IMR-90 (cell line): ENCODE data around the gene GRID1. TPM values are rescaled to one million over a fixed set of nuclear protein-coding genes. Genes with fewer than 3 reads are reported as not detected.

Experiments
- ATAC-seq: fragments of 200-7000 bp; cut with Tn5 transposase; 2 replicates; pipeline ENCODE4 v1.9.1; 2020; ENCODE audit warnings: low read depth, mild to moderate bottlenecking, moderate library complexity
- BruUV-seq: library from RNA; stranded (reverse); fragments of 400-500 nt; replicated peaks from 2 replicates; lab custom pipeline; 2021; lab: Mats Ljungman, UMichigan
- CTCF ChIA-PET: fragments of 300-600 bp; formaldehyde crosslinking; extraction: SDS; loops from one replicate; lab custom pipeline; 2021; ENCODE audit warnings: antibody characterized with exemption; lab: Yijun Ruan, JAX
- POLR2A ChIA-PET: fragments of 300-600 bp; sonication (Branson Sonifier 250); formaldehyde crosslinking; loops from one replicate; lab custom pipeline; 2022; ENCODE audit warnings: antibody characterized with exemption; ENCODE audit not compliant: unreplicated experiment; lab: Charles Lee
- DNase-seq: peaks from one replicate; pipeline ENCODE4 v3.0.0; 2013
- H2AFZ ChIP-seq: replicated peaks from 2 replicates; pipeline ENCODE3; 2013; ENCODE audit warnings: low read length, mild to moderate bottlenecking; ENCODE audit not compliant: poor library complexity
- H2AK5ac ChIP-seq: 2 replicates; pipeline ENCODE4 v1.6.1; 2013; ENCODE audit warnings: low read depth, low read length, inconsistent platforms
- H2AK9ac ChIP-seq: replicated peaks from 2 replicates; pipeline ENCODE3; 2013; ENCODE audit warnings: mild to moderate bottlenecking, low read depth, low read length, moderate library complexity; ENCODE audit not compliant: poor library complexity
- H2BK120ac ChIP-seq: 2 replicates; pipeline ENCODE4 v1.6.1; 2013; ENCODE audit warnings: low read depth, low read length, inconsistent platforms
- H2BK15ac ChIP-seq: 3 replicates; pipeline ENCODE4 v1.6.1; 2013; ENCODE audit warnings: low read depth, low read length, inconsistent platforms
- H2BK20ac ChIP-seq: 2 replicates; pipeline ENCODE4 v1.6.1; 2013; ENCODE audit warnings: low read depth, mild to moderate bottlenecking, inconsistent platforms, low read length, moderate library complexity
- H2BK5ac ChIP-seq: 2 replicates; pipeline ENCODE4 v1.6.1; 2013; ENCODE audit warnings: mild to moderate bottlenecking, low read depth, low read length, inconsistent platforms; ENCODE audit not compliant: poor library complexity, severe bottlenecking
- H3K14ac ChIP-seq: replicated peaks from 2 replicates; pipeline ENCODE4 v1.6.1; 2013; ENCODE audit warnings: low read depth, low read length, inconsistent platforms
- H3K18ac ChIP-seq: 2 replicates; pipeline ENCODE4 v1.6.1; 2013; ENCODE audit warnings: low read depth, low read length, control low read depth
- H3K23ac ChIP-seq: 2 replicates; pipeline ENCODE4 v1.6.1; 2013; ENCODE audit warnings: low read depth, low read length, inconsistent platforms
- H3K27ac ChIP-seq: 2 replicates; pipeline ENCODE4 v1.5.1; 2013; ENCODE audit warnings: mild to moderate bottlenecking, control low read depth, low read length; ENCODE audit not compliant: insufficient read depth
- H3K27me3 ChIP-seq: 2 replicates; pipeline ENCODE4 v1.6.1; 2013; ENCODE audit warnings: low read length; ENCODE audit not compliant: control insufficient read depth, insufficient read depth
- H3K36me3 ChIP-seq: 2 replicates; pipeline ENCODE4 v1.6.1; 2013; ENCODE audit warnings: low read length, mixed read lengths; ENCODE audit not compliant: control insufficient read depth, insufficient read depth
- H3K4ac ChIP-seq: 2 replicates; pipeline ENCODE4 v1.6.1; 2013; ENCODE audit warnings: low read depth, low read length, inconsistent platforms
- H3K4me1 ChIP-seq: 2 replicates; pipeline ENCODE4 v1.6.1; 2013; ENCODE audit warnings: low read length, mixed read lengths; ENCODE audit not compliant: control insufficient read depth, insufficient read depth
- H3K4me2 ChIP-seq: 2 replicates; pipeline ENCODE4 v1.6.1; 2013; ENCODE audit warnings: low read depth, mild to moderate bottlenecking, control low read depth, low read length, moderate library complexity
- H3K4me3 ChIP-seq: 2 replicates; pipeline ENCODE4 v1.5.1; 2013; ENCODE audit warnings: low read depth, mild to moderate bottlenecking, control low read depth, low read length, moderate library complexity; ENCODE audit not compliant: insufficient read depth
- H3K56ac ChIP-seq: 2 replicates; pipeline ENCODE4 v1.6.1; 2013; ENCODE audit warnings: low read length, inconsistent platforms; ENCODE audit not compliant: insufficient read depth; ENCODE audit errors: extremely low read depth
- H3K79me1 ChIP-seq, 2 experiments: 2 replicates each; pipeline ENCODE4 v1.6.1; 2013; ENCODE audit warnings: low read length in 2 of 2, inconsistent platforms in 1 of 2, low read depth in 1 of 2
- H3K9ac ChIP-seq: 2 replicates; pipeline ENCODE4 v1.6.1; 2013; ENCODE audit warnings: low read depth, low read length, control low read depth
- H3K9me1 ChIP-seq: 2 replicates; pipeline ENCODE4 v1.6.1; 2013; ENCODE audit warnings: low read length, inconsistent platforms; ENCODE audit not compliant: insufficient read depth
- H3K9me3 ChIP-seq: 2 replicates; pipeline ENCODE4 v1.6.1; 2013; ENCODE audit warnings: low read length; ENCODE audit not compliant: control insufficient read depth, insufficient read depth
- H4K20me1 ChIP-seq: 2 replicates; pipeline ENCODE4 v1.6.1; 2013; ENCODE audit warnings: low read length, inconsistent platforms; ENCODE audit not compliant: insufficient read depth
- H4K5ac ChIP-seq: 2 replicates; pipeline ENCODE4 v1.6.1; 2013; ENCODE audit warnings: mild to moderate bottlenecking, low read depth, low read length, control low read depth
- H4K8ac ChIP-seq, 2 experiments: 2 replicates each; pipeline ENCODE4 v1.6.1; 2013; ENCODE audit warnings: low read depth in 2 of 2, low read length in 2 of 2, control low read depth in 1 of 2, inconsistent platforms in 1 of 2
- H4K91ac ChIP-seq: 2 replicates; pipeline ENCODE4 v1.6.1; 2013; ENCODE audit warnings: low read depth, low read length, inconsistent platforms; ENCODE audit not compliant: insufficient read depth
- CEBPB ChIP-seq: IDR thresholded peaks from 2 replicates; pipeline ENCODE4 v1.6.1; 2012; ENCODE audit warnings: low read depth, low read length, improper control_type of control experiment
- ELK1 ChIP-seq: fragments of 150-350 bp; IDR thresholded peaks from 2 replicates; pipeline ENCODE4 v1.6.1; 2016; ENCODE audit warnings: low read depth, mild to moderate bottlenecking, low read length, moderate library complexity, borderline replicate concordance
- MAFK ChIP-seq: IDR thresholded peaks from 2 replicates; pipeline ENCODE4 v1.6.1; 2012; ENCODE audit warnings: low read depth, low read length, improper control_type of control experiment
- POLR2A ChIP-seq: IDR thresholded peaks from 2 replicates; pipeline ENCODE4 v1.6.1; 2012; ENCODE audit warnings: mild to moderate bottlenecking, low read depth, low read length
- RAD21 ChIP-seq: IDR thresholded peaks from 2 replicates; pipeline ENCODE4 v1.6.1; 2012; ENCODE audit warnings: low read length, improper control_type of control experiment
- RCOR1 ChIP-seq: IDR thresholded peaks from 2 replicates; pipeline ENCODE4 v1.6.1; 2012; ENCODE audit warnings: mild to moderate bottlenecking, low read length, improper control_type of control experiment; ENCODE audit not compliant: insufficient replicate concordance
- WGBS, 2 experiments: methylation state at CpG; one replicate each; pipeline versions ENCODE4 v1.1.5 to v1.1.7; 2013; ENCODE audit warnings: missing lambda C conversion rate in 2 of 2; ENCODE audit not compliant: insufficient read length in 1 of 2; ENCODE audit errors: extremely low coverage in 2 of 2; 5-methylcytosine and 5-hydroxymethylcytosine counted together
- dilution Hi-C: fragments of 300-500 bp; cut with HindIII; formaldehyde crosslinking; loops from one replicate; pipeline ENCODE4 v1.14.3; 2018; ENCODE audit warnings: low sequenced_read_pairs; ENCODE audit not compliant: unreplicated experiment
- in situ Hi-C: fragments of 300-500 bp; cut with MboI; formaldehyde crosslinking; loops from 3 replicates; pipeline ENCODE4 v1.14.3; 2019; ENCODE audit warnings: low sequenced_read_pairs, inconsistent platforms, mixed read lengths
- intact Hi-C: fragments of 100-400 bp; cut with micrococcal nuclease; formaldehyde crosslinking; loops from 2 replicates; pipeline ENCODE4 v1.10.0; 2022
- polyA plus RNA-seq, 3 experiments: library from polyadenylated mRNA; depleted of rRNA; stranded (reverse); fragments of >200 nt; gene quantifications; 2 replicates each; pipeline ENCODE4 v1.2.3, GENCODE V29; 2012; ENCODE audit warnings: low replicate concordance in 1 of 3
- total RNA-seq: library from RNA; depleted of rRNA; stranded (reverse); fragments of >200 nt; gene quantifications from 2 replicates; pipeline ENCODE4 v1.2.3, GENCODE V29; 2012

The GRID1 gene
- total and polyA plus RNA-seq, 2 of the 4 experiments (the other 2 are of a cell fraction) = not detected

GRCh38 chr10:86377797-86378146 lies 11.2 kb upstream of the GRID1 start:
- intact Hi-C loops = loop anchor here (1.0 to 5.0 kb wide), 6 partner anchors 28 to 2000 kb away; no protein-coding TSS in a partner anchor
- dilution Hi-C loops = no loop called here
- POLR2A ChIA-PET = no interaction called here

More at GRCh38 chr10:86377797-86378146, 11.2 kb upstream of the GRID1 start:
- H4K91ac ChIP-seq = no peak overlapping the region
- H3K27me3 ChIP-seq = peaks cover 45% of the 10 kb centered on the region
- no peak overlapping the region for H3K4me2 ChIP-seq
- no peak overlapping the region for H3K9ac ChIP-seq
- in situ Hi-C loops = no loop called here
- no peaks in the 10 kb centered on the region for H3K4me1 ChIP-seq
- H2BK5ac ChIP-seq = no peak overlapping the region
- WGBS, 2 experiments = 4% methylated on average over 3 of the region's 6 CpGs; no CpG with 5 or more reads in 1 of the 2 experiments
- H3K36me3 ChIP-seq = no peaks in the 10 kb centered on the region
- no peaks in the 10 kb centered on the region for H4K20me1 ChIP-seq
- CTCF ChIA-PET = interaction anchor here (0.6 kb wide), 1 partner anchor 12 kb away, joined by 3 read pairs; no protein-coding TSS in a partner anchor
- no peak overlapping the region for H2AFZ ChIP-seq
- H2BK20ac ChIP-seq = no peak overlapping the region
- H3K79me1 ChIP-seq = no peaks in the 10 kb centered on the region
- H3K4me3 ChIP-seq = no peak overlapping the region
- no TSS peak for BruUV-seq
- no peak overlapping the region for H4K8ac ChIP-seq
- H4K5ac ChIP-seq = no peak overlapping the region
- no peak overlapping the region for H3K27ac ChIP-seq
- H3K56ac ChIP-seq = no peak overlapping the region
- no peak overlapping the region for H3K4ac ChIP-seq
- ATAC-seq = no peak
- H3K18ac ChIP-seq = no peak overlapping the region
- no peak overlapping the region for H2BK15ac ChIP-seq
- H2AK9ac ChIP-seq = no peak overlapping the region
- no peak overlapping the region for H3K14ac ChIP-seq
- no peak overlapping the region for H2BK120ac ChIP-seq
- no peaks in the 10 kb centered on the region for H3K9me3 ChIP-seq
- no peak for DNase-seq
- no peak overlapping the region for H2AK5ac ChIP-seq
- no peaks in the 10 kb centered on the region for H3K9me1 ChIP-seq
- TF ChIP-seq MAFK = no peak
- no peak for TF ChIP-seq RCOR1
- TF ChIP-seq POLR2A = no peak
- no peak for TF ChIP-seq ELK1
- TF ChIP-seq CEBPB = no peak
- TF ChIP-seq RAD21 = no peak
- H3K23ac ChIP-seq = no peak overlapping the region
